Stimulated activated CD8-positive, alpha-beta memory T cell treated with anti-CD3 and anti-CD28 coated beads, Interleukin-12 subunit alpha, Interleukin-12 subunit beta, amount 100 ng/mL, for 4 hours (primary cell): Measurements from ENCODE around the gene NIPAL3.

Source experiments
- DNase-seq: peaks from one replicate; pipeline ENCODE4 v3.0.0-alpha.2; 2020; ENCODE audit warnings: low read depth

The NIPAL3 gene

DNA sequence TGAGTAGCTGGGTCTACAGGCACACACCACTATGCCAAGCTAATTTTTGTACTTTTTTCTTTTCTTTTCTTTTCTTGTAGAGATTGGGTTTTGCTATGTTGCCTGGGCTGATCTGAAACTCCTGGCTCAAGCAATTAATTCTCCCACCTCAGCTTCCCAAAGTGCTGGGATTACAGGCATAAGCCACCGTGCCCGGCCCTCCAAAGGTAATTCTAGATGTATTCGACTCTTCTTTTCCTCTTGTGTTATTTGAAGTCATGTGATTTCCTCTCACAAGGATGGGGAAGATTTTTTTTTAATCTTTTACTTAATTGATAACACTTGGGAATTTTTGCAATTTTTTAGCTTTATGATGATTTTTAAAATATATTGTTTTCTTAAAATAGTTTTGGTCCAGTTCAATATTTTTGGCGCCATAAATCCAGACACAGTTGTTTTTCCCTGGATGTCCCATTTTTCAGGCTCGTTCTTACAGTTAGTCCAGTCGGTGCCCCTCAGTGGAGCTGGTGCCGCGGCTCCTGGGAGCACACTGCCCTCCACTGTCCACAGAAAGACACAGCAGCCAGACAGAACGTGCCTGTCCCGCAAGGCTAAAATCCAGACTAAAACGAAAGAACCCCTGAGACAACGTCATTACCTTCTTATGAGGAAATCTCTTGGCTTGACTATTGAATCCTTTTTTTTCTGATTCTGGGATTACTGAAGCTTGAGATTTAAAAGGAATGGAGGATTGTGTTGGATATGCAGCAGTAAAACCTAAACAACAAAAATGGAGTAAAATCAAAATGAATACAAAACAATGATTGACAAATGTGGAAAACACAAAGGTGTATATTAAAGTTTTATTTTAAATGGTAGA is 24.4 kb upstream of the NIPAL3 start:
- DNase-seq, result peak; percentile 45

DNA sequence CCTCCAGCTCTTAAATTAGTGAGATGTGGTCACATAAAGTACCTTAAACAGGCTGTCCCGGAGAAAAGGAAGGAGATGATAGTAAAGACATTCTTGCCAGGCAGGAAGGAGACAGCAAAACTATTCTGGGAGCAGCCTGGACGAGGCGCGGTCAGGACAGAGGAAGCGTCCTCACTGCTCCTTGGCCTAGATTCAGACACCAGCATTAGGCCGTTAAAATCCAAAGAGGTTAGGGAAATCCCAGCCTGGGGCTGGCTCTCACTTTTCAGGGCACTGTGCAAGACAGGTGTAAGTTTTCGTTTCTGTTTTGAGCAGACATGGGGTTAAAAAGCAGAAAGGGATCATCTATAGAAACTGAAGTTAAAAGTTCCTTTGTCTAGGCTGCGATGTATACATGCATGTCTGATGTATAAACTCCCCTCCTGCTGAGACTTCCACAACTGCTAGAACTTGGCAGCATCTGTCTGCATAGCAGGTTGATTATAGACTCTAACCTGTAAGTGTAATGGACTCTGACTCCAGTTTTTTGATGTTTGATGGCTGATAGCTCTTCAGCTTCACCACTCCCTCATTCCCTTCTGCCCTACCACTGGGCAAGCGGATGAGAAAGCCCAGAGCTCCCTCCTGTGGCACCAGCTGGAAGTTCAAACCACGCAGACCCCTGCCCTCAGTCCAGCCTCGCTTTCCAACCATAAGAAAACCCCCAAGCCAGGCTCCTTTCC is 23.6 kb upstream of the NIPAL3 start:
- DNase-seq, result no peak

DNA sequence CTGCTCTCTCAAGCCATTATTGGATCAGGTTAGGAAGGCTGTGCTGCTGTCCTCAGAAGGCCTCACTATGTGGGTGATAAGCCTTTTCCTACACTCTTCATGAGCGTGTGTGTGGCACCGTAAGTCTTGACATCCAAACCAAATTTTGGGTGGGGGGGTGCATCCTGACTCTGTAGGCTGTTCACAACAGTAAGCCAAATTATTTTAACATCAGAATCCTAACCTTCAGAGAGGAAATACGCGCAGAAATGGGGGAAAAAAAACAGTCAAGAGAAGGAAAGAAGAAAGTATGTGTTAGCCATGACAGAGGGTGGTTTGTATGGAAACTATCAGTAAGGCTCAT is 23.0 kb upstream of the NIPAL3 start:
- DNase-seq, result no peak

DNA sequence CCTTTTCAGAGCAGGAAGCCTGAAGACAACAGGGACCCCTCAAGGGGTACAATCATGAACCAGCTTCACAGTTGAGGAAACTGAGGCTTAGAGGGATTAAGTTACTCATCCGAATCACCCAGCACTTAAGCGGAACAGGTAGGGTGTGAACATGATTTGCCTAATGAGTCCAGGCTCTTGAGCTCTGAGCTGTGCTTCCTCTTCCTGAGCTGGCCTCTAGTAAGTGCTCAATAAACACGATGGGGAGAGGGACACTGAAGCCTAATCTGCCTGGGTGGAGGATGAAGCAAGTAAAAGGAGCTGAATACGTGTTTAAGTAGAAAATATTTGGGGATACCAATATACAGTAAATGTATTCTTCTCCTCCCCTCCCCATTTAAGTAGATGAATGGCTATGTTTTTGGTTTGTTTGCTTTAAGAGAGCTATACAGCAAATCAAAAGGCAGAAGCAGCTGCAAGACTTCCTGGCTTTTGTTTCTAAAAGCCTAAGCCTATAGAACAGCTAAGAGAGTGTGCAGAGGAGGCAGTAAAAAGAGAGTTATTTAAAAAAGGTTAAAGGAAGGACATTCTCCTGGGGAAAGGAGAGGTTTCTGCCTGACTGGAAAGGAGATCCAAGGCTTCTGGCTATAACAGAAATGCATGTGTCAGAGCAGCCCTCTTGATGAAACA is 22.5 kb upstream of the NIPAL3 start:
- DNase-seq, result no peak

DNA sequence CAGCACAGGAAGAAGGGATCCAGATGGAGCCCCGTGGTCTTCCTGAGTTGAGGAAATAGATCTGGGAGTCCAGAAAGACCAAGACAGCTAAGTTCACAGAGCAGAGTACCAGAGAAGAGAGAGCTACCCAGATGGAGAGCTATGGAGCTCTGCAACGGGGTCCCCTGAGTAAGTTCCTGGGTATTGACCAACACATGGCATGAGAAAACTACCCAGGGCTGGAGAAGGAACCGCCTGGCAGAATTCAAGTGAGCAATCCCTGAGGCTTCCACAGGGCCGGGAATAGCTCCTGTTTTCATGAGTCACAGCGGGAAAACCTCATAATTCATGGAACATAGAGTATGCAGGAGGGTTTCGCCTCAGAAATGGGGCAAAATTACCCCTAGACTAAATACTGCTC is 21.7 kb upstream of the NIPAL3 start:
- DNase-seq, result no peak

DNA sequence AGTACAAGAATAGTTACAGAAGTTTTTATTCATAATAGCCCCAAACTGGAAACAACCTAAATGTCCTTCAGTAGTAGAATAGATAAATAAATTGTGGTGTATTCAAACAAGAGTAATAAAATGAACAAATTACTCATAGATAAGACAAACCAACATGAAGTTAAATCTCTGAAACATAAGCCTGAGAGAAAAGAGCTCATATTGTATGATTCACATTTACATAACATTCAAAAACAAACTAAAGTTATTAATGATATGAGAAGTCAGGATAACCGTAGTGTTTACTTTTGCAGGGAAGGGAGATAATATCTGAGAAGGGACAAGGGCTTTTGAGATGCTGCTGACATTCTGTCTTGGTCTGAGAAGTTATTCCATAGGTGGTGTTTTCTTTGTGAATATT is 15.5 kb upstream of the NIPAL3 start:
- DNase-seq, result no peak

DNA sequence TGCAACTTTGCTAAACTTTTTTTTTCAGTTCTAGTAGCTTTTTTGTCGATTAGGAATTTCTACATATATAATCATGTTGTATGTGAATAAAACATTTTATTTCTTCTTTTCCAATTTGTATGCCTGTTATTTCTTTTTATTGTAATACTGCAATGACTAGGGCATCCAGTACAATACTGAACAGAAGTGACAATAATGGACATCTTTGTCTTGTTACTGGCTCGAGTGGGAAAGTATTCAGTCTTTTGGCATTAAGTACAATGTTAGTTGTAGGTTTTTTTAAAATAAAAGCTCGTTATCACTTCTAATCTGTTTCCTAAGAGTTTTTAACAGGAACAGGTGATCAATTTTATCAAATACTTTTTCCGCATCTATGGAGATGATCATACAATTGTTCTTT is 11.8 kb upstream of the NIPAL3 start:
- no peak for DNase-seq

DNA sequence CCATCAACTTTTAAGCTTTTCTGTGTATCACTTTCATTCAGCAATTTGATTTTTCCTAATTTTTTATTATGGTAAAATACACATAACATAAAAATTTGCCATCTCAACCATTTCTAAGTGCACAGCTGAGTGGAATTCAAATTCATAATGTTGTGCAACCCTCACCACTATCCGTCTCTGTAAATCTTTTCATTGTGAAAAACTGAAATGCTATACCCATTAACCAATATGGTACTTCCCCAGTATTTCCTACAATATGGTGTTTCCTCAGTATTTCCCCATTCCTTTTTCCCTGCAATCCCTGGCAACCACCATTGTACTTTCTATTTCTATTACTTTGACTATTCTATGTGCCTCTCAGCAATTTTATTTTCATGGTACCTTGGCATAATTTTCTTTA is 8.8 kb upstream of the NIPAL3 start:
- no peak for DNase-seq

DNA sequence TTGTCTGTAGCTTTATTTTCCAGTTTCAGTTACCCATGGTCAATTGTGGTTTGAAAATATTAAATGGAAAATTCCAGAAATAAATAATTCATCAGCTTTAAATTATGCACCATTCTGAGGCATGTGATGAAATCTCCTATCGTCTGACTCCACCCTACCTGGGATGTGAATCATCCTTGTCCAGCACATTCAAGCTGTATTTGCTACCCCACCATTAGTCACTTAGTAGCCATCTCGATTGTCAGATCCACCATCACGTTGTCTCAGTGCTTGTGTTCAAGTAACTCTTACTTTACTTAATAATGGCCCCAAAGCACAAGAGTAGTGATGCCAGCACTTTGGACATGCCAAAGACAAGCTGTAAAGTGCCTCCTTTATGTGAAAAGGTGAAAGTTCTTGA is 6.1 kb upstream of the NIPAL3 start:
- no peak for DNase-seq

DNA sequence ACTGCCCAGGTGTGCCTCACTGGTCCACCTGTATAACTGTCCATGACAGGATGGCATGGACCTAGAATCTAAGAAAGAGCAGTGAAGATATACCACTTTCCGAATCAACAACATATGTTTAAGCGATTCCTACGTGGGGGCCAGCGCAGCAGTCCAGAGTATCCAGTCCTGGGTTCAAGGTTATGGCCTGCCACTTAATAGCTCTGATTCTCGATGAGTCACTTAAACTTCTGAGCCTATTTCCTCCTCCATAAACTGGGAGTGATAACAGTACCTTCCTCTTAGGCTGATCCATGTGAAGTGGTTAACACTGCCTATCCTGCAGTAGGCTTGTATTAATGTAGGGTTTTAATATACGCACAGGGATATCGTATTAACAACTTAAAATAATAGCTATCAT is 4.9 kb upstream of the NIPAL3 start:
- DNase-seq, result no peak

DNA sequence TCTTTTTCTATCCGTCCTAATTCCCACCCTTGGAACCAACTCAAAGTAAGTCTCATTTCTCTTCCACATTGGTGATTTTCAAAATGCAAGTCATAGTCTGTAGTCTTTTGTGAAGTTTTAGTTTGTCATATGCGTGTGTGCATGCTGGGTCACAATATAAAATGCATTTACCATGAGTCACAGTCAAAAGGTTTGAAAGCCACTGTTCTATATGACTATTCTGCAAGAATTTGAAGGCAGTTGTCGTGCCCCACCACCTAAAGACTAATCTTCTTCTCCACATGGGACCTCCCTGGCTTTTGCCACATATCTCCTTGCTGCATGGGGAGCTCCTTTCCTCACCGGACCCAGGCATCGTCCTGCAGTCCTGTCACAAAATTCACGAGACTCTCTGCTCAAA is 3.6 kb upstream of the NIPAL3 start:
- DNase-seq, result no peak

DNA sequence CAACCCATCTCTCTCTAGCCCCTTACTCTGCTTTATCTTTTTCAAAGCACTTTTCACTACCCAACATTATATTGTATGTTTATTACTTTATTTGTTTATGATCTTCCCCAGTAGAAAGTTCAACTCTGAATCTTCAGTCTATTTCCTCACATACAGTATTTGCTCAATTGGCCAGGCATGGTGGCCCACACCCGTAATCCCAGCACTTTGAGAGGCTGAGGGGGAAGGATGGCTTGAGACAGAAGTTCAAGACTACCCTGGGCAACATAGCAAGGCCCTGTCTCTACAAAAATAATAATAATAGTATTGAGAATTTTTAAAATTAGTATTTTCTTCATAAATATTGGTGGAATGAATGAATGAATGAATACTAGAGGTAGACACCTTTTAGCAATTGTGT is 3.2 kb upstream of the NIPAL3 start:
- DNase-seq, result no peak

DNA sequence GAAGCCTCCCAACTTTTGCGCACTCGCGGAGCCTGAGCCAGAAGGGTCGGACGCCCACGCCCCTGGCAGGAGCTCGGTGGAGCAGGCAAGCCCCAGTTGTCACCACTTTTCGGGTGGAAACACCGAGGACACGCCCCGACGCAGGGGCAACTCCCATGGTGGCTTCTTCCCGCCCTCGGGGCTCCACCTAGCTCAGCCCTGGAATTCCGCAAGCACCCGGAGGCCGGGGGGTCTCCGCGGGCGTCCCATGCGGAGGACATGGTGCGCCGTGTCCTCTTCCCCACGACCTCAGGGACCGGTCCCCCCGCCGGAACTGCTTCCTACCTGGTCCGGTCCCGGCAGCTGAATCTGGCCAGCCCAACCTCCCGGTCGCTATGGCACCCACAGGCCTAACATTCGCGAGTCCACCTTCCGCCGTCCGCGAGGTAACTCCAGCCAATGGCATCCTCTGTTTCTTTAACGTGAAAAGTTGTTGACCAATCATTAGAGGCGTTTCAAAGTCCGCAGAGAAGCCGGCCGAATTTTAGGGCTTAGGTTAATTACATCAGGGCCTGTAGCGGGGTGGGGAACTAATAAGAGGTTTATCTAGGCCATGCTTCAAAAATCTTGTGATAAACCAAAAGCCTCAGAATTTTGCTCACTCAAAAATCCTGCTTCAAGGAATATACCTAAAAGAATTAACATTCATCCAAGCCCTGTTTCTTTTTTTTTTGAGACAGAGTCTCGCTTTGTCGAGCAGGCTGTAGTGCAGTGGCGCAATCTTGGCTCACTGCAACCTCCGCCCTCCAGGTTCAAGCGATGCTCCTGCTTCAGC is 2.0 kb upstream of the NIPAL3 start, which contains the start of gene STPG1:
TSS of gene STPG1 (minus strand) at position 433 of the 814 bp plus-strand sequence. CDS start 12,394 bp downstream, outside the sequence.
- peak; percentile 55 for DNase-seq

DNA sequence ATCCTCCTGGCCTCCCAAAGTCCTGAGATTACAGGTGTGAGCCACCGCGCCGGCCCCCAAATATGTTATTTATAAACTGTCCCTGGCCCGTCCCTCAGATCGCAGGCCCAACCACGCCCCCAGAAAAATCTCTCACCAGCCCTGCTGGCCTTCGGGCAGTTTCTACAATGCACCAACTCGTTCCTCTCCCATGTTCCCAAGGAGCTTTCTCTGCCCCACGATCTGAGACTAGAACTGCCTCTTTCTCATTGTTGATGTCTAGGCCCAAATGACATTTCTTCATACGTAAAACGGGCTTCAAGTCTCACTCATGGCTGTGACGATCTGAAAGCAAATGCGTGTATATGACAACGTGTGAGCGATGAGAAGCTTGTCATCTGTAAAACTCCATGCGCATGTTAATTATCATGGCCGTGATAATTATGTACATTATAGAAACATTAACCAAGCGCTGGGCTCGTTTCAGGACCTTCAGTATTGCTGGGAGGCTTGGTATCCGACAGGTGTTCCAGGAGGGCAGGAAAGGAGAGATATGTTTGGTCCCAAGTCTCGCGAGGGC is 748 bp upstream of the NIPAL3 start:
- DNase-seq, result no peak

DNA sequence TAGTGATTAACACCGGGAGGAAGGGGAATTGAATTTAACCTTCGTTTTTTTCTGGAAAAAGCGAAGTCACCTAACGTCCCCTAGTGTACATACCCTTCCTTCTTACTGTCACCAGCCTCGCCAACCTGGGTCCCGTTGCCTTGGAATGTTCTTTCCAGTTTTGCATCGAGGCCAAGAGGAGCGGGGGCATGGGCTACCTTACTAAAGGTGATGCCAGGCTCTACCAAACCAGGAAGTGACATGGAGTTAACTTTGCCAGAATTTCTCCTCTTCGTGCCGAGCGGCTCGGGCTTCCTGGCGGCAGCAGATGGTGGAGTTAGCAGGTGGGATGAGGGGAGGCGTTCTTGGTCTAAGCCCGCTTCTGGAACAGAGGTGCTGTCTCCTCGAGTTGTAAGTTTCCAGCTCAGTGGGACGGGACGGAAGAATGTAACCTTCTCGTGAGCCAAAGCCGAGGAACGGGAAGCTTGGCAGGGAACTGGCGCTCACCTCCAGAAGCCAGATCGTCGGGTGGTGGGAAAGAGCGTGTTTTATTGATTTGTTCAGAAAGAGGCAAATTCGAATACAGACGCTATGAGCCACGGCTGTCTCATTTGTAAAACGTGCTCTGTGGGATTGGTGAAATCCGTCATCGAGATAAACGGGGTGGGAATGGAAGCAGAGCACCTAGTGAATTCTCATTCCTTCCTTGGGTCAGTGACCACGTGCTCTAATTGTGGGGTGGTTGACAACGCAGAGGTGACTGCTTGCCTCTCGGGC is 486 bp downstream of the NIPAL3 start:
- DNase-seq, result no peak

DNA sequence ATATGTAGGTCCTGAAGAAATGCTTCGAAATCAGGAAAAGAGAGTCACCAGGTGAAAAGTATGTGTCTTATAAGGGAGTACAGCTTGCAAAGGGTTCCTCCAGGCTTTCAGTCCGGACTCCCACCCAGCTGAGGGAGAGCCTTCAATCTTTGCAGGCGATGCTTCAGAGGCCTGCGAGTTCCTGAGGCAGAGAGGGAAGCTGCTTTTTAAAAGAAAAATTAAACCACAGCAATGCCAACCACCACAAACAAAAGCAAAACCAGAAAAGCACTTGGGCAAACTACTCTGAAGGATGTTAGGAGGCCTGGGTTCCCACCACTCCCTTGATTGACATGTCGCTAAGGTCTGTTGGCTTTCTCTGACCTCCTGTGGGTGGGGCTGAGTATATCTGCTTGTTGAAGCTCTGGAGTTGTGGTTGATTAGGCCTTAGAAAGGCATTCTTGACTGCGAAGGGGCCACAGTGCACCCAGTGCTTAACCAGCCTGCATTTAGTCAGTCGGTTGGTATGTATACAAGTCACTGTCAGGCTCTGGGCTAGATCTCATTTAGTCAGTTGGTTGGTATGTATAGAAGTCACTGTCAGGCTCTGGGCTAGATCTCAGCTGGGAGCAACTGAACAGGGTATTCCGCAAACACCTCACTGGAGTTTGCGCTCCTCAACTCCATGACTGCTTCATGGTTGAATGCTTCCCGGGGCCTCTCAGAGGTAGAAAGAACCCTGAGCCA is 1.2 kb downstream of the NIPAL3 start:
- DNase-seq, result no peak

DNA sequence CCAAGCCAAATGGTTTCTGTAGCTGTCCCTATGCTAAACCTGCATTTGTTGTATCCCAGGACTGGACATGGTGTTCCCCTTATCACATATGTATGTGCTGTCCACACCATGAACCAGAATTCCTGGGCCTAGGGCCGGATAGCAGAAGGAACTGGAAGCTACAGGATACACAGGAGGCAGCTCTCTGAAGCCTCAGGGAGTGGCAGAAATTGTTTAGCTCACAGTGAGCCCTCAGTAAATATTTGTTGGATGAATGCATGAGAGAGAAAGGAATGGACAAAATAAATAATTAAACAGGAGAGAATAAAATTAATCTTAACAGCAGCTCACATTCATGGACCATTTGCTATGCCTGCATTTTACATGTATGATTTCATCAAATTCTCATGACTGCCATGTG is 2.1 kb downstream of the NIPAL3 start:
- no peak for DNase-seq

DNA sequence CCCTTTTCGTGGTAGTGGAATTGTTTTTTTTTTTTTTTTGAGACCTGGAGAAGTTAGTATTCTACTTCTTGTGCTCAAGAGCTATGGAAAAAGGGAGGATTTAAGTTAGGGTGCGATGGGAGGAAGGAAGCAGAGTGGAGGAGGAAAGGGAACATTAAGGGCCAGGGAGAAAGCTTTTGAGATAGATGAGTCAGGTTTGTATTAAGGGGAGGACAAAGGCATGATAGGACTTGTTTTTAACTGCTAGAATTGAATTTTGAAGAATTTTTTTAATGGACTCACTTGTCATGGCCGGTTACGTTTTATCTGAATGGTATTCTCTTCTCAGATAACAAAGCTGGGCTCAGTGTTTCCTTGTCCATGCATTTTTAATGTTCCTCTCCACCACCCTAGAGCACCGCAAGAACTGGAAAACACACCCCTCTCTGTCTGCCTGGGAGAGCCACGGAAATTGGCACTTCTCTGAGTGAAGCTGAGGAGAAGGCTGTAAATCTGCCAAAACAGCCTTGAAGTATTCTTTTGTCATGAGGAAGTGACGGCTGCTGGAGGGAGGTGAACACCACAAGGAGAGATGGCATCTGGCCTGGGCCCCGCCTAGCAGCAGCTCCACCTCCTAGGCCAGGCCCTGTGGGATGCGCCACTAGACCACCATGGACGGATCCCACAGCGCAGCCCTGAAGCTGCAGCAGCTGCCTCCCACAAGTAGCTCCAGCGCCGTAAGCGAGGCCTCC is 3.5 kb downstream of the NIPAL3 start:
- DNase-seq, result no peak

DNA sequence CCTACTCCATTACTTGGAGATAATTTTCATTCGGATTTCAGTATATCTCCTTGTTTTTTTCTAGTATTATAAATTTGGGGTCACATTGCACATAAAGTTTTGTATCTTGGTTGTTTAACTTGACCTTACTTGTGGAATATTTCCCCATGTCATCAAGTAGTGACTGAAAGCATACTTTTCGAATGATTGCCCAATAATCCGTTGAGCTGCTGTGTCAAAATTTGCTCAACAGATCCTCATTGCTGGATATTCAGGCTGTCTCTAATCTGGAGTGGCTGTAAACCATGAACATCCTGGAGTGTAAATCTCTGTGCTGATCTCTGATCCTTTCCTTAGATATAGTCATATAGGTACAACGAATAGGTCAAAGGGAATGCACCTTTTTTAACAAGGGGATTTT is 4.9 kb downstream of the NIPAL3 start:
- DNase-seq, result no peak

DNA sequence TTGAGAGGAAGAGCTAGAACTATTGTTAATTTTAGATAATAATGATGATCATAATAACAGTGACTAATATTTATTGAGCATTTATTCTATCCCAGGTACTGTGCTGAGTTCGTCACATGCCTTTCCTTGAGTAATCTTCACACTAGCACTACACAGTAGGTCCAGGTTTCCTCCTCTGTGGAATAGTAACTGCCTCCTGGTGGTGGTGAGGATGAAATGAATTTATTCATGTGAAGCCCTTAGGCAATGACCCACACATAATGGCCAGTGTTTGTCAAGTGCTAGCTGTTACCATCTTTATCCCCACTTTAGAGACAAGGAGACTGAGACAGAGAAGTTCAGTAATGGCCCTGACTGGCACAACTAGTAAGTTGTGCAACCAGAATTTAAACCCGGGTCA is 5.9 kb downstream of the NIPAL3 start:
- DNase-seq, result no peak
